HCT116 (cell line): Measurements from ENCODE around the gene GPR39.

ENCODE experiments used
- ATF3 ChIP-seq: IDR thresholded peaks from 2 replicates; pipeline ENCODE4 v1.6.1; 2012
- EZH2 ChIP-seq: fragments of 200-600 bp; sonication (generic); IDR thresholded peaks from 2 replicates; pipeline ENCODE4 v1.6.1; 2017; ENCODE audit warnings: antibody characterized with exemption, mixed run types
- MAX ChIP-seq: IDR thresholded peaks from 2 replicates; pipeline ENCODE4 v1.6.1; 2012
- YY1 ChIP-seq: IDR thresholded peaks from 2 replicates; pipeline ENCODE4 v1.6.1; 2011; ENCODE audit warnings: low read length, low read depth, moderate library complexity, mild to moderate bottlenecking; ENCODE audit not compliant: insufficient replicate concordance; ENCODE audit errors: extremely low read depth
- ZFX ChIP-seq: fragments of 450-650 bp; IDR thresholded peaks from 2 replicates; pipeline ENCODE4 v1.6.1; 2017
- TF ChIP-seq, protein P1 (sequence below), 3 experiments: fragments of 200-600 bp in 1 of 3; sonication (generic) in 1 of 3; IDR thresholded peaks in 2 of 3; conservative IDR thresholded peaks in 1 of 3; 2 replicates each; pipeline ENCODE4 v1.5.1; 2012 to 2017; ENCODE audit warnings: low read depth in 2 of 3, low read length in 2 of 3, antibody characterized with exemption in 1 of 3, borderline replicate concordance in 1 of 3, control low read depth in 1 of 3, mild to moderate bottlenecking in 1 of 3, mixed read lengths in 1 of 3, mixed run types in 1 of 3, moderate library complexity in 1 of 3; ENCODE audit not compliant: insufficient read depth in 1 of 3

DNA sequence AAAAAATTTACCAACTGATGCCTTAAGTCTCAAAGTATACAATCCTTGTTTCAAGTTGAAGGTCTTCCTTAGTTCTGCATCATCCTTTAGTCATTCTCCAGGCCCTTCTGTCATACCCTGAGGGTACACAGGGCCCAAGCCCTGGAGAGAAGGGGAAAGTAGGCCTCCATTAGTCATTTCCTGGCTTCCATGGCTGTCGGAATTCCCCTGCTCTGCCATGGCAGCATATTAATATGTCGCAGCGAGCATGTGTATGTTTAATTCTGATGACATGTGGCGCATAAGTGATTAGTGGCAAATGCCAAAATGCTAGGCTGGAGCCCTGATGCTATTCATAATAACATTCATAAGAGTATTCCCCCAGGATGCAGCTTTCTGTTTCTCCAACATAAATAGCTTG is 22.1 kb downstream of the GPR39 start:
- TF ChIP-seq YY1, result peak; percentile 83
- TF ChIP-seq EZH2, result no peak
- TF ChIP-seq, protein P1, sequence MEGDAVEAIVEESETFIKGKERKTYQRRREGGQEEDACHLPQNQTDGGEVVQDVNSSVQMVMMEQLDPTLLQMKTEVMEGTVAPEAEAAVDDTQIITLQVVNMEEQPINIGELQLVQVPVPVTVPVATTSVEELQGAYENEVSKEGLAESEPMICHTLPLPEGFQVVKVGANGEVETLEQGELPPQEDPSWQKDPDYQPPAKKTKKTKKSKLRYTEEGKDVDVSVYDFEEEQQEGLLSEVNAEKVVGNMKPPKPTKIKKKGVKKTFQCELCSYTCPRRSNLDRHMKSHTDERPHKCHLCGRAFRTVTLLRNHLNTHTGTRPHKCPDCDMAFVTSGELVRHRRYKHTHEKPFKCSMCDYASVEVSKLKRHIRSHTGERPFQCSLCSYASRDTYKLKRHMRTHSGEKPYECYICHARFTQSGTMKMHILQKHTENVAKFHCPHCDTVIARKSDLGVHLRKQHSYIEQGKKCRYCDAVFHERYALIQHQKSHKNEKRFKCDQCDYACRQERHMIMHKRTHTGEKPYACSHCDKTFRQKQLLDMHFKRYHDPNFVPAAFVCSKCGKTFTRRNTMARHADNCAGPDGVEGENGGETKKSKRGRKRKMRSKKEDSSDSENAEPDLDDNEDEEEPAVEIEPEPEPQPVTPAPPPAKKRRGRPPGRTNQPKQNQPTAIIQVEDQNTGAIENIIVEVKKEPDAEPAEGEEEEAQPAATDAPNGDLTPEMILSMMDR (IDR thresholded peaks at IDR 0.05 in 2 of 3, conservative IDR thresholded peaks at IDR 0.05 in 1 of 3; ENCODE audit: borderline replicate concordance in 1 of 3, insufficient read depth in 1 of 3, low read depth in 2 of 3, low read length in 2 of 3), result no peak
- TF ChIP-seq MAX, result peak; percentile 61; the same call in 1 of the 2 replicates
- no peak; the same call in 1 of the 2 replicates for TF ChIP-seq ATF3
- no peak for TF ChIP-seq ZFX
